Lower leg skin (tissue), 3 donors: ENCODE data around the gene RAMP3.

ENCODE experiments used
- POLR2A ChIP-seq, 2 donors: fragments of 450-650 bp; IDR thresholded peaks; one replicate each; pipeline ENCODE4 v1.6.1; 2016 to 2017; ENCODE audit warnings: antibody characterized with exemption in 2 of 2, mild to moderate bottlenecking in 1 of 2, moderate library complexity in 1 of 2
- TF ChIP-seq, protein P1 (sequence below), 3 donors: fragments of 450-650 bp; IDR thresholded peaks; one replicate each; pipeline ENCODE4 v1.5.1; 2016; ENCODE audit warnings: antibody characterized with exemption in 3 of 3, mild to moderate bottlenecking in 3 of 3, moderate library complexity in 2 of 3

DNA sequence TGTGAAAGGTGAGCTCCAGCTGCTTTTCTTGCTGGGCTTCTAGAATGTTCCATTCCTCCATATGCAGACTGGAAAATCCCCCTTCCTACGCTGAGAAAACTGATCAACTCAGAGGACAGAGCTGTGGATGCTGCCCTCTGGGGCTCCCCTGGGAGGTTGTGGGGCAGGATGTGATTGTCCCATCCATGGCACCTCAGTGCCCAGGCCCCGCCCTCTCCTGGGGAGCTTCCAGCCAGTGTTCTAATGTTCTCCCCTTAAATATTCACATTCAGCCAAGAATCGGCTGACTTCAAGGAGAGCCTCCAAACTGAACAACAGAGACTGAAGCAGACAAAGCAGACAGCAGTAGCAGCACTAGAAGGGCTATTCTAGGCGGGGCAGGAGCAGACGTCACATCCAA is 55.0 kb downstream of the RAMP3 start:
- TF ChIP-seq, protein P1, sequence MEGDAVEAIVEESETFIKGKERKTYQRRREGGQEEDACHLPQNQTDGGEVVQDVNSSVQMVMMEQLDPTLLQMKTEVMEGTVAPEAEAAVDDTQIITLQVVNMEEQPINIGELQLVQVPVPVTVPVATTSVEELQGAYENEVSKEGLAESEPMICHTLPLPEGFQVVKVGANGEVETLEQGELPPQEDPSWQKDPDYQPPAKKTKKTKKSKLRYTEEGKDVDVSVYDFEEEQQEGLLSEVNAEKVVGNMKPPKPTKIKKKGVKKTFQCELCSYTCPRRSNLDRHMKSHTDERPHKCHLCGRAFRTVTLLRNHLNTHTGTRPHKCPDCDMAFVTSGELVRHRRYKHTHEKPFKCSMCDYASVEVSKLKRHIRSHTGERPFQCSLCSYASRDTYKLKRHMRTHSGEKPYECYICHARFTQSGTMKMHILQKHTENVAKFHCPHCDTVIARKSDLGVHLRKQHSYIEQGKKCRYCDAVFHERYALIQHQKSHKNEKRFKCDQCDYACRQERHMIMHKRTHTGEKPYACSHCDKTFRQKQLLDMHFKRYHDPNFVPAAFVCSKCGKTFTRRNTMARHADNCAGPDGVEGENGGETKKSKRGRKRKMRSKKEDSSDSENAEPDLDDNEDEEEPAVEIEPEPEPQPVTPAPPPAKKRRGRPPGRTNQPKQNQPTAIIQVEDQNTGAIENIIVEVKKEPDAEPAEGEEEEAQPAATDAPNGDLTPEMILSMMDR (IDR thresholded peaks at IDR 0.05): no peak
- no peak for TF ChIP-seq POLR2A (IDR thresholded peaks at IDR 0.05)
